HCT116 (cell line): ENCODE results near the gene GLMP.

ENCODE experiments used
- CEBPB ChIP-seq: IDR thresholded peaks from 2 replicates; pipeline ENCODE4 v1.6.1; 2012; ENCODE audit warnings: low read depth
- EGR1 ChIP-seq: IDR thresholded peaks from 2 replicates; pipeline ENCODE4 v1.6.1; 2012; ENCODE audit warnings: low read depth
- EZH2 ChIP-seq: fragments of 200-600 bp; sonication (generic); IDR thresholded peaks from 2 replicates; pipeline ENCODE4 v1.6.1; 2017; ENCODE audit warnings: antibody characterized with exemption, mixed run types
- EZH2phosphoT487 ChIP-seq: fragments of 200-600 bp; IDR thresholded peaks from 2 replicates; pipeline ENCODE4 v1.6.1; 2018; ENCODE audit warnings: antibody characterized with exemption, borderline replicate concordance
- FOSL1 ChIP-seq: IDR thresholded peaks from 2 replicates; pipeline ENCODE4 v1.6.1; 2012; ENCODE audit warnings: low read depth
- POLR2A ChIP-seq: IDR thresholded peaks from 2 replicates; pipeline ENCODE4 v1.7.0; 2011; ENCODE audit warnings: borderline replicate concordance; ENCODE audit not compliant: insufficient read depth, insufficient read length; ENCODE audit errors: extremely low read depth
- POLR2AphosphoS5 ChIP-seq: IDR thresholded peaks from 2 replicates; pipeline ENCODE4 v1.6.1; 2011; ENCODE audit warnings: mild to moderate bottlenecking, low read depth, low read length, moderate library complexity
- SP1 ChIP-seq: IDR thresholded peaks from 2 replicates; pipeline ENCODE4 v1.6.1; 2012; ENCODE audit warnings: low read depth
- SRF ChIP-seq: IDR thresholded peaks from 2 replicates; pipeline ENCODE4 v1.6.1; 2012; ENCODE audit warnings: low read depth
- TF ChIP-seq, protein P1 (sequence below), 3 experiments: fragments of 200-600 bp in 1 of 3; sonication (generic) in 1 of 3; IDR thresholded peaks in 2 of 3; conservative IDR thresholded peaks in 1 of 3; 2 replicates each; pipeline ENCODE4 v1.5.1; 2012 to 2017; ENCODE audit warnings: low read depth in 2 of 3, low read length in 2 of 3, antibody characterized with exemption in 1 of 3, borderline replicate concordance in 1 of 3, control low read depth in 1 of 3, mild to moderate bottlenecking in 1 of 3, mixed read lengths in 1 of 3, mixed run types in 1 of 3, moderate library complexity in 1 of 3; ENCODE audit not compliant: insufficient read depth in 1 of 3
- TF ChIP-seq, protein P2 (sequence below): IDR thresholded peaks from 2 replicates; pipeline ENCODE4 v1.6.1; 2012
- TF ChIP-seq, protein P3 (sequence below): IDR thresholded peaks from 2 replicates; pipeline ENCODE4 v1.6.1; 2012; ENCODE audit warnings: low read depth

DNA sequence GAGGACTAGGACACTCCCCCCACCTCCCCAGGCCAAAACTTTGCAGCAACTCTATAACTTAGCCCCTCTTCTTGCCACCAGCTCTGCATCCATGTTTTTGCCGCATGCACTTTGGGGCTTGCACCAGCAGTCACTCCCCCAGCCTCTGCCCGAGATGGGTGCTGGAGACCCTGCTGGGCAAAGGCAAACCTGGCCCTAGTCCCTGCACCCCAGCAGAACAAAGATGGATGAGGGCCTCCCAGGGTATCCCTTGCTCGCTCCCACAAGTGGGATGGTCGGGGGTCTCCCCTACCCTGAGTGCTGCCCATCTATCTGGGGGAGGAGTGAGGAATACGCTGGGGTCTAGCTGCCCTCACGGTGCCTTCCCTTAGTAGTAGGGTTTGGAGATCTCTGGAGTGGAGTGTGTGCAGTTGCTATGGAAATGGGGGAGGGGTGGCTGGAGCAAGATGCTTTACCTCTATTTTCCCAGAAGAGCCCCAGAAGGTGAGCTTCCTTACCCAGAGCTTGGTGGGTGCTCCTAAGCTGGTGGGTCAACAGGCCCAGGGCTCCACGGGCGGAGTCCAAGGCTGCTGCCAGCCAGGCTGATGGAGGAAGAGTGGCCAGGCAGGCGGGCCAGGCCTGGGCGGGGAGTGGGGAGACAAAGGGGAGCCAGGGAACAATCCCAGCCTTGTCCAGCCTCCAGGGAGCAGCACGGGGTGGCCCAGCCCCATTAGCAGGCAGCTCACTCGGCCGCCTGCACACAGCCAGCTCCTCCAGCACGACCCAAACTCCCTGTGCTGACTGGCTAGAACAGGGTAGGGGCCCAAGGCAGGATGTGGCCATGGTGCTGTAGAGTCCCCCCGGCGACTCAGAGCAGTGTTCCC, 47.8 kb downstream of the GLMP start, which contains the start of gene PAQR6:
- TF ChIP-seq POLR2A = no peak
- TF ChIP-seq FOSL1 = no peak
- TF ChIP-seq POLR2AphosphoS5 = no peak
- TF ChIP-seq, protein P1, sequence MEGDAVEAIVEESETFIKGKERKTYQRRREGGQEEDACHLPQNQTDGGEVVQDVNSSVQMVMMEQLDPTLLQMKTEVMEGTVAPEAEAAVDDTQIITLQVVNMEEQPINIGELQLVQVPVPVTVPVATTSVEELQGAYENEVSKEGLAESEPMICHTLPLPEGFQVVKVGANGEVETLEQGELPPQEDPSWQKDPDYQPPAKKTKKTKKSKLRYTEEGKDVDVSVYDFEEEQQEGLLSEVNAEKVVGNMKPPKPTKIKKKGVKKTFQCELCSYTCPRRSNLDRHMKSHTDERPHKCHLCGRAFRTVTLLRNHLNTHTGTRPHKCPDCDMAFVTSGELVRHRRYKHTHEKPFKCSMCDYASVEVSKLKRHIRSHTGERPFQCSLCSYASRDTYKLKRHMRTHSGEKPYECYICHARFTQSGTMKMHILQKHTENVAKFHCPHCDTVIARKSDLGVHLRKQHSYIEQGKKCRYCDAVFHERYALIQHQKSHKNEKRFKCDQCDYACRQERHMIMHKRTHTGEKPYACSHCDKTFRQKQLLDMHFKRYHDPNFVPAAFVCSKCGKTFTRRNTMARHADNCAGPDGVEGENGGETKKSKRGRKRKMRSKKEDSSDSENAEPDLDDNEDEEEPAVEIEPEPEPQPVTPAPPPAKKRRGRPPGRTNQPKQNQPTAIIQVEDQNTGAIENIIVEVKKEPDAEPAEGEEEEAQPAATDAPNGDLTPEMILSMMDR (IDR thresholded peaks at IDR 0.05 in 2 of 3, conservative IDR thresholded peaks at IDR 0.05 in 1 of 3; ENCODE audit: borderline replicate concordance in 1 of 3, insufficient read depth in 1 of 3, low read depth in 2 of 3, low read length in 2 of 3) = no peak
- TF ChIP-seq, protein P2, sequence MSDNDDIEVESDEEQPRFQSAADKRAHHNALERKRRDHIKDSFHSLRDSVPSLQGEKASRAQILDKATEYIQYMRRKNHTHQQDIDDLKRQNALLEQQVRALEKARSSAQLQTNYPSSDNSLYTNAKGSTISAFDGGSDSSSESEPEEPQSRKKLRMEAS = no peak
- TF ChIP-seq CEBPB = no peak
- TF ChIP-seq, protein P3, sequence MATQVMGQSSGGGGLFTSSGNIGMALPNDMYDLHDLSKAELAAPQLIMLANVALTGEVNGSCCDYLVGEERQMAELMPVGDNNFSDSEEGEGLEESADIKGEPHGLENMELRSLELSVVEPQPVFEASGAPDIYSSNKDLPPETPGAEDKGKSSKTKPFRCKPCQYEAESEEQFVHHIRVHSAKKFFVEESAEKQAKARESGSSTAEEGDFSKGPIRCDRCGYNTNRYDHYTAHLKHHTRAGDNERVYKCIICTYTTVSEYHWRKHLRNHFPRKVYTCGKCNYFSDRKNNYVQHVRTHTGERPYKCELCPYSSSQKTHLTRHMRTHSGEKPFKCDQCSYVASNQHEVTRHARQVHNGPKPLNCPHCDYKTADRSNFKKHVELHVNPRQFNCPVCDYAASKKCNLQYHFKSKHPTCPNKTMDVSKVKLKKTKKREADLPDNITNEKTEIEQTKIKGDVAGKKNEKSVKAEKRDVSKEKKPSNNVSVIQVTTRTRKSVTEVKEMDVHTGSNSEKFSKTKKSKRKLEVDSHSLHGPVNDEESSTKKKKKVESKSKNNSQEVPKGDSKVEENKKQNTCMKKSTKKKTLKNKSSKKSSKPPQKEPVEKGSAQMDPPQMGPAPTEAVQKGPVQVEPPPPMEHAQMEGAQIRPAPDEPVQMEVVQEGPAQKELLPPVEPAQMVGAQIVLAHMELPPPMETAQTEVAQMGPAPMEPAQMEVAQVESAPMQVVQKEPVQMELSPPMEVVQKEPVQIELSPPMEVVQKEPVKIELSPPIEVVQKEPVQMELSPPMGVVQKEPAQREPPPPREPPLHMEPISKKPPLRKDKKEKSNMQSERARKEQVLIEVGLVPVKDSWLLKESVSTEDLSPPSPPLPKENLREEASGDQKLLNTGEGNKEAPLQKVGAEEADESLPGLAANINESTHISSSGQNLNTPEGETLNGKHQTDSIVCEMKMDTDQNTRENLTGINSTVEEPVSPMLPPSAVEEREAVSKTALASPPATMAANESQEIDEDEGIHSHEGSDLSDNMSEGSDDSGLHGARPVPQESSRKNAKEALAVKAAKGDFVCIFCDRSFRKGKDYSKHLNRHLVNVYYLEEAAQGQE = no peak
- no peak for TF ChIP-seq EGR1
- TF ChIP-seq EZH2 = no peak
- TF ChIP-seq EZH2phosphoT487 = no peak
- no peak for TF ChIP-seq SRF
- no peak for TF ChIP-seq SP1
